CD4-positive, alpha-beta T cell (primary cell): ENCODE data around the gene RSBN1. TPM values are rescaled to one million over a fixed set of nuclear protein-coding genes. Genes with fewer than 3 reads are reported as not detected.
"Not testable (repeated sequence)": the region's sequence is repeated elsewhere in the genome, so short reads cannot be mapped to it uniquely, and the experiment has no call there.

Experiments
- ATAC-seq: fragments of 200-7000 bp; cut with Tn5 transposase; one replicate; pipeline ENCODE4 v1.10.0; 2022; ENCODE audit warnings: mild to moderate bottlenecking; ENCODE audit not compliant: poor library complexity
- CTCF ChIA-PET: fragments of 350-600 bp; sonication (Branson Sonifier 250); formaldehyde crosslinking; loops from one replicate; lab custom pipeline; 2021; ENCODE audit warnings: antibody characterized with exemption, inconsistent platforms; lab: Charles Lee
- POLR2A ChIA-PET: fragments of 350-600 bp; sonication (Branson Sonifier 250); formaldehyde crosslinking; loops from one replicate; lab custom pipeline; 2021; ENCODE audit warnings: antibody characterized with exemption, inconsistent platforms; lab: Charles Lee
- DNase-seq, 14 experiments: peaks; one replicate each; pipeline ENCODE4 v3.0.0-alpha.2; 2013 to 2020; ENCODE audit warnings: mixed read lengths in 2 of 14
- H3K27ac ChIP-seq, 2 donors: one replicate each; pipeline versions ENCODE4 v1.5.1 to v1.7.0; 2013; ENCODE audit warnings: low read length in 2 of 2, low read depth in 1 of 2, mild to moderate bottlenecking in 1 of 2
- H3K27me3 ChIP-seq, 2 experiments: 1 replicate in 1 of 2; 2 replicates in 1 of 2; pipeline versions ENCODE4 v1.6.1 to v1.7.0; 2013; ENCODE audit warnings: low read length in 2 of 2, control low read depth in 1 of 2, mild to moderate bottlenecking in 1 of 2, moderate library complexity in 1 of 2; ENCODE audit not compliant: insufficient read depth in 2 of 2, control insufficient read depth in 1 of 2
- H3K36me3 ChIP-seq: one replicate; pipeline ENCODE4 v1.6.1; 2013; ENCODE audit warnings: low read length, control low read depth; ENCODE audit not compliant: insufficient read depth
- H3K4me1 ChIP-seq: one replicate; pipeline ENCODE4 v1.6.1; 2013; ENCODE audit warnings: low read length, control low read depth; ENCODE audit not compliant: insufficient read depth
- H3K4me3 ChIP-seq: one replicate; pipeline ENCODE4 v1.5.1; 2013; ENCODE audit warnings: mild to moderate bottlenecking, low read length, moderate library complexity
- H3K9me3 ChIP-seq, 2 experiments: 1 replicate in 1 of 2; 2 replicates in 1 of 2; pipeline versions ENCODE4 v1.6.1 to v1.7.0; 2013; ENCODE audit warnings: low read length in 2 of 2, mild to moderate bottlenecking in 2 of 2, control low read depth in 1 of 2, moderate library complexity in 1 of 2; ENCODE audit not compliant: control insufficient read depth in 1 of 2, insufficient read depth in 1 of 2
- H3K27ac Mint-ChIP-seq: one replicate; pipeline ENCODE4 v1.8.0; 2020; ENCODE audit warnings: mixed read lengths
- H3K27me3 Mint-ChIP-seq: one replicate; pipeline ENCODE4 v1.8.0; 2021; ENCODE audit warnings: mixed read lengths
- H3K36me3 Mint-ChIP-seq: one replicate; pipeline ENCODE4 v1.8.0; 2021; ENCODE audit warnings: low read depth, mixed read lengths
- H3K4me1 Mint-ChIP-seq: one replicate; pipeline ENCODE4 v1.8.0; 2021; ENCODE audit warnings: low read depth, mixed read lengths
- H3K4me3 Mint-ChIP-seq: one replicate; pipeline ENCODE4 v1.8.0; 2020; ENCODE audit warnings: mild to moderate bottlenecking, mixed read lengths
- H3K9me3 Mint-ChIP-seq: one replicate; pipeline ENCODE4 v1.8.0; 2020; ENCODE audit warnings: mixed read lengths
- intact Hi-C, 2 experiments: fragments of 100-400 bp; cut with DNase I in 1 of 2; cut with micrococcal nuclease in 1 of 2; formaldehyde crosslinking; loops; one replicate each; pipeline versions ENCODE4 v1.15.1 to v1.9.0; 2023 to 2025; cut with DNase I, micrococcal nuclease
- total RNA-seq, 174 experiments: library from RNA in 2 of 174; stranded (reverse) in 2 of 174; gene quantifications; one replicate each; pipeline ENCODE4 v1.2.3 and lab custom pipeline; 2021 to 2026
- TF ChIP-seq, protein P1 (sequence below): fragments of 200-600 bp; IDR thresholded peaks from one replicate; pipeline ENCODE4 v1.8.0; 2022; ENCODE audit warnings: antibody characterized with exemption, mild to moderate bottlenecking

The RSBN1 gene
- total RNA-seq, 2 experiments from 2014 or later: 44.2 to 44.6 TPM

DNA sequence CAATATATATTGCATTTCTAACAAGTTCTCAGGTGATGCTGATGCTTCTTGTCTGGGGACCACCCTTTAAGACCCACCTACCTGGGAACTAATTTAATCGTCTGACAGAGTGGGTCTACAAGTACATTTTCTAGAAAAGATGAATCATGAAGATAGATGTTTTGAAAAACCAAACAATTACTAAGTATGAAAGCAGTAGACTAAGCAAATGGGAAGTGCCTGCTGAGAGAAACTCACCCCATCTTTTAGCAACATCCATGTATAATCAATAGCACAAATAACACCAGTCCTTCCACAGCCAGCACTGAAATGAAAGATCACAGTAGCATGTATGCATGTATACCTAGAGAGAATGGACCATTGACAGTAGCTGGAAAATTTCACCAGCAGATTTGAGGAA lies 42.0 kb upstream of the RSBN1 start:
- POLR2A ChIA-PET: no interaction called here

GRCh38 chr1:113852694-113853093 lies 40.4 kb upstream of the RSBN1 start:
- H3K36me3 ChIP-seq: peaks cover 44% of the 10 kb centered on the region
- intact Hi-C loops: loop anchor here in 1 of 2 experiments (5.0 kb wide), 1 partner anchor 710 kb away; no protein-coding TSS in a partner anchor
- H3K27me3 Mint-ChIP-seq, H3K4me3 Mint-ChIP-seq, H3K27ac ChIP-seq, POLR2A ChIA-PET, DNase-seq, H3K27ac Mint-ChIP-seq, H3K9me3 ChIP-seq, H3K9me3 Mint-ChIP-seq, H3K4me3 ChIP-seq, ATAC-seq, H3K27me3 ChIP-seq, CTCF ChIA-PET, H3K4me1 ChIP-seq: not testable (repeated sequence)
- Mint-ChIP-seq H3K4me1 (peaks cover 18% of the 10 kb centered on the region), H3K36me3 (peaks cover 73% of the 10 kb centered on the region)

More for the DNA sequence above, 42.0 kb upstream of the RSBN1 start:
- Histone ChIP-seq H3K9me3 (no peaks in the 10 kb centered on the region), H3K27me3 (no peaks in the 10 kb centered on the region), H3K27ac (no peak overlapping the region), H3K4me1 (peaks cover 8% of the 10 kb centered on the region), H3K36me3 (peaks cover 50% of the 10 kb centered on the region), H3K4me3 (no peak overlapping the region)
- ATAC-seq (no peak), DNase-seq (no peak)
- H3K27me3 Mint-ChIP-seq: no peaks in the 10 kb centered on the region
- peaks cover 75% of the 10 kb centered on the region for H3K36me3 Mint-ChIP-seq
- H3K4me1 Mint-ChIP-seq: peaks cover 24% of the 10 kb centered on the region
- TF ChIP-seq, protein P1, sequence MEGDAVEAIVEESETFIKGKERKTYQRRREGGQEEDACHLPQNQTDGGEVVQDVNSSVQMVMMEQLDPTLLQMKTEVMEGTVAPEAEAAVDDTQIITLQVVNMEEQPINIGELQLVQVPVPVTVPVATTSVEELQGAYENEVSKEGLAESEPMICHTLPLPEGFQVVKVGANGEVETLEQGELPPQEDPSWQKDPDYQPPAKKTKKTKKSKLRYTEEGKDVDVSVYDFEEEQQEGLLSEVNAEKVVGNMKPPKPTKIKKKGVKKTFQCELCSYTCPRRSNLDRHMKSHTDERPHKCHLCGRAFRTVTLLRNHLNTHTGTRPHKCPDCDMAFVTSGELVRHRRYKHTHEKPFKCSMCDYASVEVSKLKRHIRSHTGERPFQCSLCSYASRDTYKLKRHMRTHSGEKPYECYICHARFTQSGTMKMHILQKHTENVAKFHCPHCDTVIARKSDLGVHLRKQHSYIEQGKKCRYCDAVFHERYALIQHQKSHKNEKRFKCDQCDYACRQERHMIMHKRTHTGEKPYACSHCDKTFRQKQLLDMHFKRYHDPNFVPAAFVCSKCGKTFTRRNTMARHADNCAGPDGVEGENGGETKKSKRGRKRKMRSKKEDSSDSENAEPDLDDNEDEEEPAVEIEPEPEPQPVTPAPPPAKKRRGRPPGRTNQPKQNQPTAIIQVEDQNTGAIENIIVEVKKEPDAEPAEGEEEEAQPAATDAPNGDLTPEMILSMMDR: no peak
- H3K9me3 Mint-ChIP-seq: no peaks in the 10 kb centered on the region
- H3K27ac Mint-ChIP-seq: no peak overlapping the region
- H3K4me3 Mint-ChIP-seq: no peak overlapping the region
- intact Hi-C loops: loop anchor here in 1 of 2 experiments (5.0 kb wide), 1 partner anchor 712 kb away; no protein-coding TSS in a partner anchor
- CTCF ChIA-PET: no interaction called here

DNA sequence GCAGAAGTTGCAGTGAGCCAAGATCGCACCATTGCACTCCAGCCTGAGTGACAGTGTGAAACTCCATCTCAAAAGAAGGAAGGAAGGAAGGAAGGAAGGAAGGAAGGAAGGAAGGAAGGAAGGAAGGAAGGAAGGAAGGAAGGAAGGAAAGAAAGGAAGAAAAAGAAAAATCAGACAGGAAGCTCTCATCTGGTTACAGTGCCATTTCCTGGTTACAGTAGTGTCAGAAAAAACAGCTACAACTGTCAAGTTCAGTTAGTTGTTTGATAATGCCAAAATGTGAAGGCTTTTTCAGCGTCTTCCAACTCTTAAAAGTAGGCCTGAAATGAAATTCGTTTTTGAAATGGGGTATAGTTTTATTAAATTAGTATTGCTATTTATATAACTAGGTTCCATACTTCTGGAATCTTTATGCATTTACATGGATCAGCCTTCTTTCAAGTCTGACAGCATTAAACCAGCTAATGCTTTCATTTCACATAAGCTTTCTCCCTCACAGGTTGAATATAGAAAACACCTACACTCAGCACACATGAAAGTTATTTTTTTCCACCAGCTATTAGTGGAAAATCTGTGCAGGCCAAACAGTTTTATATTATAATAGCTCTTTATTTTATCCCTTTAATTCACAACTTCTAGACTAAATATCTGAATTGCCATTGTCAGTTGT lies 38.0 kb upstream of the RSBN1 start:
- Histone ChIP-seq H3K4me1 (peaks cover 8% of the 10 kb centered on the region), H3K36me3 (peaks cover 45% of the 10 kb centered on the region), H3K27me3 (no peaks in the 10 kb centered on the region), H3K4me3 (no peak overlapping the region), H3K27ac (peak overlapping the region in 1 of 2 donors; percentile 29), H3K9me3 (no peaks in the 10 kb centered on the region)
- Mint-ChIP-seq H3K4me3 (peak overlapping the region; percentile 36), H3K4me1 (peaks cover 15% of the 10 kb centered on the region), H3K27ac (peak overlapping the region; percentile 83), H3K27me3 (no peaks in the 10 kb centered on the region), H3K9me3 (peaks cover 4% of the 10 kb centered on the region), H3K36me3 (peaks cover 76% of the 10 kb centered on the region)
- DNase-seq (peak in 1 of 14 experiments; percentile 44), ATAC-seq (peak; percentile 61)
- ChIA-PET CTCF (interaction anchor here (1.1 to 1.3 kb wide), 2 partner anchors 36 to 778 kb away, joined by 3 read pairs; partner anchors contain the start of gene LRIG2), POLR2A (interaction anchor here (0.7 to 1.3 kb wide), 6 partner anchors 10 to 90 kb away, joined by 3 to 6 read pairs (median 5); partner anchors contain the start of genes AP4B1, DCLRE1B and RSBN1)
- intact Hi-C loops: loop anchor here in 1 of 2 experiments (5.0 kb wide), 1 partner anchor 708 kb away; no protein-coding TSS in a partner anchor
- TF ChIP-seq, protein P1: no peak
